NCI-H187 (cell line): ENCODE data around the gene TRPM4.

Experiments used
- DNase-seq, 2 experiments: peaks; one replicate each; lab custom pipeline; 2025; lab: John Stamatoyannopoulos, UW

The TRPM4 gene

DNA sequence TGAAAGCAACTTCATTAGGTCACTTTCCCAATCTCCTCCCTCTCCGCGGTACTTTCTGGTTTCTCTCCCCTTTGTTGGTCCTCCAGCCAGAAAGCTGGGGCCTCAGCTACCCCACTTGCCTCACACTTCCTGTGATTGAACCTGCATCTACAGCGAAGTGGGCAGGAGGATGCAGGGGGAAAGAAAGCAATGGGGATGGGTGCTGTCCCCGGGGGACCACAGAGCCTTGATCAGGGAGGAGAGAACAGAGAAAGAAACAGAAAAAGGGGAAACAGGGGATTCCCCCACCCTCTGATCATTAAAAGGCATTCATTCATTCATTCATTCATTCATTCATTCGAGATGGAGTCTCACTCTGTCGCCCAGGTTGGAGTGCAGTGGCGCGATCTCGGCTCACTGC is 74.2 kb downstream of the TRPM4 start:
- no peak for DNase-seq

DNA sequence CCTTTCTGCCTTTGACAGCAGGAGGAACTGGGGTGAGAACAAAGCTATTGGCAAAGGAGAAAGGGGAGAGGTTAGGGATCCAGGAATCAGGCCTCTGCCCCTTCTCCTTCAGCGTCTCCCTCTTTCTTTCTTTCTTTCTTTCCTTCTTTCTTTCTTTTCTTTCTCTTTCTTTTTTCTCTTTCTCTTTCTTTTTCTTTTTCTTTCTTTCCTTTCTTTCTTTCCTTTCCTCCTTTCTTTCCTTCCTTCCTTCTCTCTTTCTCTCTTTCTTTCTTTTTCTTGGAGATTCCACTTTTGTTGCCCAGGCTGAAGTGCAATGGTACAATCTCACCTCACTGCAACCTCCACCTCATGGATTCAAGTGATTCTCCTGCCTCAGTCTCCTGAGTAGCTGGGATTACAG is 75.6 kb downstream of the TRPM4 start:
- DNase-seq, result no peak

DNA sequence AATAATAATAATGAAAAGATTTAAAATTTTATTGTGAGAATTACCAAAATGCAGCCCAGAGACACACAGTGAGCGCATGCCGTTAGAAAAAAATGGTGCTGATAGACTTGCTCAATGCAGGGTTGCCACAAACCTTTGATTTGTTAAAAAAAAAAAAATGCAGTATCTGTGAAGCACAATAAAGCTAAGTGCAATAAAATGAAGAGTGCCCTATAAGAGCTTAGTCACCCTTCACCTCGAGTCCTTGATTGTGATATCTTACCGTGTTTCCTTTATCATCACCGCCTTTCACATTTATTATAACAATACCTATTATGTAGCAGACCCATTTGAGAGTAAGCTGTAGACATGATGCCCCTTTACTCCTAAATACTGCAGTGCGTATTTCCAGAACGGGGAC is 84.2 kb downstream of the TRPM4 start:
- no peak for DNase-seq

DNA sequence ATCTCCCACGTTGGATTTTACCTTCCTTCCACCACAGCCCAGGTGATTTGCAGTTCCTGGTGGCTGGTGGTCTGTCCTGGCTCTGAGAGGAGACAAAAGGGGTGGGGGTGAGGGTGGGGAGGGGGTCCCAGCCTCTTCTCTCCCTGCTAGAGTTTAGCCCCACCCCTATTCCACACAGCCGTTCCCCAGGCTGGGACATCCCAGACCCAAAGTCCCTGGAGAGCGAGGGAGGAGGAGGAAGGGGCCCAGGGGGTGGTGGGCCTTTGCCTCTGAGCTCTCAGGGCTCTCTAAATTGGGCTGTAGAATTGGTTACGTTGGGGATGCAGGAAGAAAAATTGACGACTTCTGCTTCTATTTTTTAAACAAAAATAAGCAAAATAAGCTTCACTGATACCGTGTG is 85.5 kb downstream of the TRPM4 start:
- DNase-seq, result no peak

DNA sequence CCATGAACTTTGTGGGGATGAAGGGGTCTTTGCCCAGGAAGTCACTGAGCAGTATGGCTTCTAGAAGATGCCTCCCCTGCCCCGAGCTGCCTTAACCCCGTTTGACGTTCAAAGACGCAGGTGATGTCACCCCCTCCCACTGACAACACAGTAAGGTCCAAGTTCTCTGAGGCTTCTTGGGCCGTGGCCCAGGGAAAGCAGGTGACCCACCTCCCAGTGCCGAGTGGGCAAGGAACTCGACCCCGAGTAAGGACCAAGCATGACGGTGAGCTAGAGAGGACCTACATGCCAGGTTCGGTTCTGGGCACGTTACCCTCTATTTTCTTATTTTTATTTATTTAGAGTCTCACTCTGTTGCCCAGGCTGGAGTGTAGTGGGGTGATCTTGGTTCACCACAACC is 86.1 kb downstream of the TRPM4 start:
- DNase-seq, result no peak

DNA sequence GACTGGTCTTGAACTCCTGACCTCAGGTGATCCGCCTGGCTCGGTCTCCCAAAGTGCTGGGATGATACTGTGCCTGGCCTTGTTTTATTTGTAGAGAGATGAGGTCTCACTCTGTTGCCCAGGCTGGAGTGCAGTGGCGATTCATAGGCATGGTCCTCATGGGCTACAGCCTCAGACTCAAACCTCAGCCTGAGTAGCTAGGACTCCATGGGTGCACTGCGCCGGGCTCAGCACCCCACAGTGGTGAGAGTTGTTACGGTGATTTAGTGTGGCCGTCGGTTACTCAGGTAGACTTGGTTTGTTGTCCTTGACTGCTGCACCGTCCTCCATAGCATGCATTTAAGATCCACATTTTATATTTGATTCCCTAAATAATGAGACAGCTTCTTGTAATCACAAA is 86.7 kb downstream of the TRPM4 start:
- DNase-seq, result no peak

DNA sequence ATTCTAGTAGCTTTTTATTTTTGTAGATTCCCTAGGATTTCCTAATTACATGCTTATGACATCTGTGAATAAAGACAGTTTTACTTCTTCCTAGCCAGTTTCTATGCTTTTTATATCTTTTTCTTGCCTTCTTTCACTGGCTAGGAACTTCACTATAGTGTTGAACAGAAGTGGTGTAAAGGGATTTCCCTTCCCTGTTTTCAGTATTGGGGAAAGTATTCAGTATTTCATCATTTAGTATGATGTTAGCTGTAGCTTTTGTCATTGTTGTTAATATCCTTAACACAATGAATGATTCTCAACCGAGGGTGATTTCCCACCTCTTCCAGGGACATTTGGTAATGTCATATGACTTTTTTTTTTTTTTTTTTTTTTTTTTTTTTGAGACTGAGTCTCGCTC is 90.1 kb downstream of the TRPM4 start:
- DNase-seq, result no peak

DNA sequence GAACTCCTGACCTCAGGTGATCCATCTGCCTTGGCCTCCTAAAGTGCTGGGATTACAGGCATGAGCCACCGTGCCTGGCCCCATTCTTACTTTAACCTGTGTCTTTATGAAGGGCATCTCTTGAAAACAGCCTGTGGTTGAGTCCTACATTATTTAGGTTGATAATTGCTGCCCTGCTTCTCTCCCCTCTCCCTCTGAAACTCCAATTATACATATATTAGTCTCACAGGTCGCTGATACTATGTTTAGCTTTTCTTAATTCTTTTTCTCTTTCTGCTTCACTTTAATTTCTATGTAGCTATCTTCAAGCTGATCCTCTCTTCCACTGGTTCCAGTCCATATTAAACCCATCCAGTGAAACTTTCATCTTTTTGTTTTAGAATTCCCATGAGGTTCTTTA is 92.3 kb downstream of the TRPM4 start:
- no peak for DNase-seq

DNA sequence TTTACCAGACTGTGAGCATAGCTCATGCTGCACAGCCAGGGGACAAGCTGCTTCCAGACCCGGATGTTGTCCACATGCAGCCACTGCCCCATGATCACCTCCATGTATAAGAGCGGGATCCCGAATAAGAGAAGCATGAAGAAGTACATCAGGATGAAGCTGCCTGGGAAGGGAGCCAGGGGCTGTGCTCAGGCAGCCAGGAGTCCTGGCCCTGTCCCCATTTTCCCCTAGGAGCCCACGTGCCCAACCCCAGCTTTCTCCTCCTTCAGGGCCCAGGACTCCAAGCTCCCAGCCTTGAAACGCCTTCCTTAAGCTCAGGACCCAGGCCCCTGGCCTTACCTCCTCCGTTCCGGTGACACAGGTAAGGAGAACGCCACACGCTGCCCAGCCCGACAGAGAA is 98.1 kb downstream of the TRPM4 start:
- DNase-seq, result no peak

DNA sequence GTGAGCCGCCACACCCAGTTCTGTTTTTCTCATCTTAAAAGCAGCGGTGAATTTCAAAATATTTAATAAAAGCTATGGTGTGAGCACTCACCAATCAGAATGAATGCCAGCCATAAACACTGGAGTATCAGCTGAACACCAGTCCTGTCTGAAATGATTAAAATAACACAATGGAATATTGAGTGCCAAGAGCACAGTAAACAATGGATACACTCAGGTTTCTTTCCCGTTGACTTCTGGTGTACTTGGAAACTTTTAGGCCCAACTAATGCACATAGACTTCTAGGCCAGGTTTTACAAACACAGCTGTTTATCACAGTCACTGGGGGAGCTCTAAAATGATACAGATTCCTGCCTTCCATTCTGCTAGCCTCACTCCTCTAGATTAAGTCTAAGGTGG is 99.1 kb downstream of the TRPM4 start:
- no peak for DNase-seq
